ENCODE results near the gene GRAMD4. TPM values are rescaled to one million over a fixed set of nuclear protein-coding genes. Genes with fewer than 3 reads are reported as not detected.

Gene GRAMD4
- total RNA-seq, 1 donor, result 11.7 TPM

- DNase-seq (ENCODE audit: low read depth), result no peak
- H3K4me3 ChIP-seq (ENCODE audit: low read depth, low read length), result no peak overlapping the region
- TF ChIP-seq CTCF (IDR thresholded peaks at IDR 0.05; ENCODE audit: insufficient read depth, low read length), result no peak
Measured at GRCh38 chr22:46593211-46593681, 26.9 kb upstream of the GRAMD4 start.

- no peak for DNase-seq (ENCODE audit: low read depth)
- no peak overlapping the region for H3K4me3 ChIP-seq (ENCODE audit: low read depth, low read length)
- no peak for TF ChIP-seq CTCF (IDR thresholded peaks at IDR 0.05; ENCODE audit: insufficient read depth, low read length)
Measured at GRCh38 chr22:46593996-46594946, 25.9 kb upstream of the GRAMD4 start.

GRCh38 chr22:46594947-46595298 is 25.3 kb upstream of the GRAMD4 start:
- no peak overlapping the region for H3K4me3 ChIP-seq (ENCODE audit: low read depth, low read length)
- no peak for DNase-seq (ENCODE audit: low read depth)
- TF ChIP-seq CTCF (IDR thresholded peaks at IDR 0.05; ENCODE audit: insufficient read depth, low read length), result no peak

DNA sequence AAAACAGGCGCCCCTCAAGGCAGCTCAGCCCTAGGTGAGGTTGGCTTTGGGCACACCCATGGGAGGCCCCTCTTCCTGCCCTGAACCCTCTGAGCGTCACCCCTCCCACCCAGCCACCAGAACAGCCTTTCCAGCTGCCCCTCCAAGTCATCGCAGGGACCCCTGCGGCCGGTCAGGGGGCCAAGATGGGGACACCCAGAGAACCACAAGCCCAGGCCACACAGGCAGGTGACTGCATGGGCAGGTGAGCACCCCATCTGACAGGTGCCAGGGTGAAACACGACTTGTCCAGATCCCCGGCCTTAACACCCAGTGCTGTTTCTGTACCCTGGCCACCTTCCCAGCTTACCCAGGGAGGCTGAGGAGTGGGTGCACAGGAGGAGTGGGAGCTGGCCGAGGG is 24.6 kb upstream of the GRAMD4 start:
- H3K4me3 ChIP-seq (ENCODE audit: low read depth, low read length), result no peak overlapping the region
- TF ChIP-seq CTCF (IDR thresholded peaks at IDR 0.05; ENCODE audit: insufficient read depth, low read length), result no peak
- no peak for DNase-seq (ENCODE audit: low read depth)

GRCh38 chr22:46596032-46596441 is 24.1 kb upstream of the GRAMD4 start:
- no peak for TF ChIP-seq CTCF (IDR thresholded peaks at IDR 0.05; ENCODE audit: insufficient read depth, low read length)
- no peak for DNase-seq (ENCODE audit: low read depth)

DNA sequence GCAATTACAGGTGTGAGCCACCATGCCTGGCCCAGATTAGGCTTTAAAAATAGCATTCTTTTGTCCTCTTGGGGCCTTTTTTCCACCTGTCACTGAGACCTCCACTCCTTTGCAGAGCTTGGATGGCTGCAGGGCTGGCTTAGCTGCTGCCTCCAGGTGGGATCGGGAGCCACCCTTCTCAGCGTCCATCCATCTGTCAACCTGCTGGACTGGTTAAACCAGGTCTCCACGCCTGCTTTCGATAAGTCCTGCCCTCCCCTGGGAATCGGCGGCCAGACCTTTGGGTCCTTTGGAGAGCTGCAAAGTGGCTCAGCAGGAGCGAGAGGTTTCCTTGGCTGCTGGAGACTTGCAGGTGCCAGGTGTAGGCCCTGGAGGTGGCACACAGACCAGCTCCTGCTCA is 23.4 kb upstream of the GRAMD4 start:
- no peak for TF ChIP-seq CTCF (IDR thresholded peaks at IDR 0.05; ENCODE audit: insufficient read depth, low read length)
- H3K4me3 ChIP-seq (ENCODE audit: low read depth, low read length), result no peak overlapping the region
- DNase-seq (ENCODE audit: low read depth), result no peak

More at GRCh38 chr22:46596032-46596441, 24.1 kb upstream of the GRAMD4 start:
- no peak overlapping the region for H3K4me3 ChIP-seq (ENCODE audit: low read depth, low read length)
